Fibroblast of pulmonary artery (primary cell): ENCODE data around the gene TYRO3.

ENCODE experiments used
- DNase-seq: peaks from one replicate; pipeline ENCODE4 v3.0.0-alpha.2; 2010; ENCODE audit warnings: low read depth
- H3K4me3 ChIP-seq: replicated peaks from 2 replicates; pipeline ENCODE4 v1.5.1; 2011; ENCODE audit warnings: low read depth, mild to moderate bottlenecking, control low read depth, low read length, moderate library complexity
- CTCF ChIP-seq: IDR thresholded peaks from 2 replicates; pipeline ENCODE4 v1.5.1; 2011; ENCODE audit warnings: mild to moderate bottlenecking, control low read depth, low read length, inconsistent platforms; ENCODE audit errors: missing control alignments

The TYRO3 gene

DNA sequence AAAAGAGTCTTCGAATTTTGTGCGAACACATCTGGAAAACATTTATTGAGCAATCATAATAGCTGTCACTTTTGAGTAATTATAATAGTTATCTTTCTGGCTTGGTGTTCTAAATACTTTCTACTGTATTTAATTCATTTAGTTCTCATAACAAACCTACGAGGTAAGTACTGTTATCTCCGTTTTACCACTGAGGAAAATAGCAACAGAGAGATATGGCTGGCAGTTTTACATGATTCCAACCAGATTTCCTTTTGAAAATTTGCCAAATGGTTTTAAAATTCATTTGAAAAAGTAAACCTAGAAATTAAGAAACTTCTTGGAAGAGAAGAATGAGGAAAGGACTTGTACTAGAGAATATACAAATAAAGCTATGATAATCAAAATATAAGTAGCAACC is 63.9 kb downstream of the TYRO3 start:
- H3K4me3 ChIP-seq: no peak overlapping the region
- DNase-seq: peak; percentile 26
- TF ChIP-seq CTCF: no peak

DNA sequence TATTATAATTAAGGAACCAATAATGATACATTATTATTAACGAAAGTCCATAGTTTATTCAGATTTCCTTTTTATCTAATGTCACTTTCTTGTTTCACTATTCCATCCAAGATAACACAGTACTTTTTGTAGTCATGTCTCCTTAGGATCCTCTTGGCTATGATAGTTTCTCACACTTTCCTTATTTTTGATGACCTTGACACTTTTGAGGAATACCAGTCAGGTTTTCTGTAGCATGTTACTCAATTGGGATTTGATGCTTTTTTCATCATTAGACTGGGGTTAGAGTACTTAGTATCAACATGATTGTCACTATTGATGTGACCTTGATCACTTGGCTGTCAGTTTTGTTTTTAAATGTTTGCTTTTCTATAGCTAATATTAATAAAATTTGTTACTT is 68.2 kb downstream of the TYRO3 start:
- H3K4me3 ChIP-seq: no peak overlapping the region
- DNase-seq: no peak
- TF ChIP-seq CTCF: no peak

DNA sequence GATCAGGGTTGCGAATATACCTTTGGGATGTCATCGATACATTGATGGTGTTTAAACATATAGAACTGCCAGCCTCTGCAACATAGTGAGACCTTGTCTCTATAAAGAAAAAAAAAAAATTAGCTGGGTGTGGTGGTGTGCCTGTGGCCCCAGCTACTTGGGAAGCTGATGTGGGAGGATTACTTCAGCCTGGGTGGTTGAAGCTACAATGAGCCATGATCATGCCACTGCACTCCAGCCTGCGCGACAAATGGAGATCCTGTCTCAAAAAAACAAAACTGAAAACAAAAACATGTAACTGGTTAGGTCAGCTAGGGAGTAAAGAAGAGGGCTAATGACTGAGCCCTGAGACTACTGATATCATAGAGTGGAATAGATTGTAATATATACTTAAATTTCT is 70.5 kb downstream of the TYRO3 start:
- H3K4me3 ChIP-seq: no peak overlapping the region
- DNase-seq: no peak
- TF ChIP-seq CTCF: no peak

DNA sequence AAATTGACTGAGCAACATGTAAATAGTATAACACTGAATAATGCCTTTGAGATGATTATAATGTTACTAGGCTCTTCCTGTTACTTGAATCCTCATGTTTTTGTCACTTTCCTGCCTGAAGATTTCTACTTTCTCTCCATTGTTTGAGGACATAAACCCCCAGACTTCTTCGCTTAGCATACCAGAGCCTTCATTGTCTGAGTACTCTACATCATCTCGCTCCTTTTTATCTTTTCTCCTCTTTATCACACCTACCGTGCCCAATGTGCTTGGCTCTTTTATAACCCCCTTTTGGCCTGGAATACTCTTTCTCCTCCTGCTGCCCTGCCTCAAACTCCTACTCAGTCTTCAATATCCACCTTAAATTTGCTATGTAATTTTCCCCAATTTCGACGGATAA is 70.9 kb downstream of the TYRO3 start:
- DNase-seq: no peak
- no peak for TF ChIP-seq CTCF
- H3K4me3 ChIP-seq: no peak overlapping the region

DNA sequence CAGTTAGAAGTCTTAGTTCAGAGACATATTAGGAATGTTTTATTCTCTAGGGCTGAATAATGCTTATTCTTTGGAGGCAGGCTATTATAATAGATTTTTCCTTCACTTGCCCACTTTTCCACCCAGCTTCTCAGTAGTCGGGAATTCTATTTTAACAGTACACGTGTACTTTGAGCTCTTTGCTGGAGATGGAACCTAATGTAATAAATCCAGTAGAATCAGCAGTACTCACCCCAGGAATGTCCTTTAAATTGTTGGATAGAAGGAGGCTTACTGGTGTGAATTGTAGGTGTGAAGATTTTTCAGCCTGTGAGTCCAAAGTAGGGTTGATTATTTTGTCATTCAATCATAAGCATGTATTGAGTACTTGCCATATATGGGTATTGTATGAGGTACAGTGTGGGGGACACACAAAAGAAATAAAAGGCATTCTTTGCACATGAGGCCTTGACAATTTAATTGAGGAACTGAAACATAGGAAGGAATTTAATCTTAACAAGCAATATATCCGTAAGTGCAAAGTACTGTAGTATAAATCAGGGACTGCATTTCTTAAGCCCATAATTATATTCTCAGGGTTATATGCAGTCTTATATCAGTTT is 71.7 kb downstream of the TYRO3 start:
- no peak for DNase-seq
- no peak overlapping the region for H3K4me3 ChIP-seq
- TF ChIP-seq CTCF: no peak

- TF ChIP-seq CTCF: no peak
- no peak overlapping the region for H3K4me3 ChIP-seq
- DNase-seq: no peak
These were observed 73.0 kb downstream of the TYRO3 start for GRCh38 chr15:41631880-41632470.
